NCI-H2029 treated with DMSO at 0.1 percent for 48 hours (cell line): Measurements from ENCODE around the gene FAM204A.

Source experiments
- DNase-seq: peaks from one replicate; lab custom pipeline; 2025; lab: John Stamatoyannopoulos, UW

FAM204A gene

GRCh38 chr10:118278649-118279048 lies 63.5 kb downstream of the FAM204A start:
- DNase-seq, result no peak

- DNase-seq, result no peak
Measured at GRCh38 chr10:118277871-118278270, 64.3 kb downstream of the FAM204A start.

GRCh38 chr10:118276727-118277126 lies 65.4 kb downstream of the FAM204A start:
- no peak for DNase-seq

- no peak for DNase-seq
Measured at GRCh38 chr10:118276204-118276603, 65.9 kb downstream of the FAM204A start.

- no peak for DNase-seq
Measured at GRCh38 chr10:118273662-118274061, 68.5 kb downstream of the FAM204A start.

- no peak for DNase-seq
Measured at GRCh38 chr10:118272767-118273166, 69.4 kb downstream of the FAM204A start.

GRCh38 chr10:118272149-118272721 lies 69.9 kb downstream of the FAM204A start:
- DNase-seq, result no peak

- no peak for DNase-seq
Measured at GRCh38 chr10:118271671-118272070, 70.5 kb downstream of the FAM204A start.

- no peak for DNase-seq
Measured at GRCh38 chr10:118266098-118266748, 75.9 kb downstream of the FAM204A start.

GRCh38 chr10:118264838-118265470 lies 77.2 kb downstream of the FAM204A start:
- DNase-seq, result no peak

GRCh38 chr10:118264252-118264651 lies 77.9 kb downstream of the FAM204A start:
- DNase-seq, result no peak

- no peak for DNase-seq
Measured at GRCh38 chr10:118262538-118262937, 79.6 kb downstream of the FAM204A start.

- DNase-seq, result no peak
Measured at GRCh38 chr10:118259288-118259906, 82.7 kb downstream of the FAM204A start.

- no peak for DNase-seq
Measured at GRCh38 chr10:118258285-118258684, 83.8 kb downstream of the FAM204A start.

GRCh38 chr10:118256825-118257570 lies 85.1 kb downstream of the FAM204A start:
- no peak for DNase-seq

- DNase-seq, result no peak
Measured at GRCh38 chr10:118256209-118256608, 85.9 kb downstream of the FAM204A start.

- DNase-seq, result no peak
Measured at GRCh38 chr10:118255355-118255754, 86.8 kb downstream of the FAM204A start.

- no peak for DNase-seq
Measured at GRCh38 chr10:118254654-118255053, 87.5 kb downstream of the FAM204A start.

GRCh38 chr10:118253397-118253796 lies 88.7 kb downstream of the FAM204A start:
- no peak for DNase-seq

- no peak for DNase-seq
Measured at GRCh38 chr10:118251791-118252190, 90.3 kb downstream of the FAM204A start.

GRCh38 chr10:118249714-118250113 lies 92.4 kb downstream of the FAM204A start:
- no peak for DNase-seq
